NCI-H524 treated with DMSO at 0.1 percent for 48 hours (cell line): ENCODE data around the gene NRG4.
"Not testable (repeated sequence)": the region's sequence is repeated elsewhere in the genome, so short reads cannot be mapped to it uniquely, and the experiment has no call there.

Experiments used
- DNase-seq: peaks from one replicate; lab custom pipeline; 2025; lab: John Stamatoyannopoulos, UW

Gene NRG4

DNA sequence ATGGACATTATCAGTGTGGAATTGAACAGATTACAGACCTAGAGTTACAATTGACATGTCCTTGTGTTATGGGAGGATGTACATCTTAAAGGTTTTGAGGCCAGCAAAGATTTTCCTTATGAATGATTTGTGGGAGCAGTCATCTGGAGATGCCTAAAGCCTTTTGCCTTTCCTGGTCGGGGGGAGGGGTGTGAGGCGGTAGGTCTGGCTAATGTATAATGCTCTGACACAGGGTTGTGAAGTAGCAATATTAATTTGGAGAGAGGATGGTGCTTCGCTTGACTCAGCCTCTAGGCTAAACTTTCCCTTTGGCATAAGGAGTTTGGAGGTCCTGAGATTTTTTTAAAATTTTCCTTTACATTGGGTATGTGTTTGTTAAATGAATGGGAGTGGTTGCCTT lies 85.3 kb downstream of the NRG4 start:
- DNase-seq = no peak

- no peak for DNase-seq
Measured at GRCh38 chr15:75925440-75925839, 86.8 kb downstream of the NRG4 start.

- no peak for DNase-seq
Measured at GRCh38 chr15:75924576-75924975, 87.6 kb downstream of the NRG4 start.

- DNase-seq = no peak
Measured at GRCh38 chr15:75923756-75924155, 88.5 kb downstream of the NRG4 start.

DNA sequence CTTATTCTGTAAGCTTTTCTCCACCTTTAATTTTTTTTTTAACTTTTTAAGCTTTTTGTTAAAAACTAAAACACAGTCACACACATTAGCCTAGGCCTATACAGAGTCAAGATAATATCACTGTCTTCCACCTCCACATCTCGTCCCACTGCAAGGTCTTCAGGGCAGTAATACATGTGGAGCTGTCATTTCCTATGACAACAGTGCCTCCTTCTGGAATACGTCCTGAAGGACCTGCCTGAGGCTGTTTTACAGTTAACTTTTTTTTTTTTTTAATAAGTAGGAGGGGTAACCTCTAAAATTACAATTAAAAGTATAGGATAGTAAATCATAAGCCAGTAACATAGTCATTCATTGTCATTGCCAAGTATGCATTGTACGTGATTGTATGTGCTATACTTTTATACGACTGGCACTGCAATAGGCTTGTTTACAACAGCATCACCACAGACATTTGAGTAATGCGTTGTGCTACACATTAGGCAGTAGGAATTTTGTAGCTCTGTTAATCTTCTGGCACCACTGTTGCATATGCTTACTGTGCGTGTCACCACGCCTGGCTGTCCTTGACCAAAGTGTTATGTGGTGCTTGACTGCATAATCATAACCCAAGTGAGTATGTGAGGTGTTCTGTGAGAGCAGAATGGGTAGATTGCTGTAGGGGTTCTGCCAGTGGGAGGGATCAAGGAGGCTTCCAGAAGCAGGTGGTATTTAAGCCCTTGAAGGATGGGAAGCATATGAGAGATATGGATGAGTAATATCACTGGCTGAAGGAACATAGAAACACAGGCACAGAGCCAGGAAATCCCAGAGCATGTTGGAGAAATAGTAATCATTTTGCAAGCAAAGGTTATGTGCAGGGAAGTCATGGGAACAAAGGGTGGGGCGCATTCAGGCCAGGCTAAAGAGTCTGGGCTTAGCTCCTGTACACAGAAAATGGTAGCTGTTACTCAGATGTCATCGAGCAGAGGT lies 90.2 kb downstream of the NRG4 start:
- peak; percentile 8 for DNase-seq

- no peak for DNase-seq
Measured at GRCh38 chr15:75920079-75920478, 92.1 kb downstream of the NRG4 start.

DNA sequence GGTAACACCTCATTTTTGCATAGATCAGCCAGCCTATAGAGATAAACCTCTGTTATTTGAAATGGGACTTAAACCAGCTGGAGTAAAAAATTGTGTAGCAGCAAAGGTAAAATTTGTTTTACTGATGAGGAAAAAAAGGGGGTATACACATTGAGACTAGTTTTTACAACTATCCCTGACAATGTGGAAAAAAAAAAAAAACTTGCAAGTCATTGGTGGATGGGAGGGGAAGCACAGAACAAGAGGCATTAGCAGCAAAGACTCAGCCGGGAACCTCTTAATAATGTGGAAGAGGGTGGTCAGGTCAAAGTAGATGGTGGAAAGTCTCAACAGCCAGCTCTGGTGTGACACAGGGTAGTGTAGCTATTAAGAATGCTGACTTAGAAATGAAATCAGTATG lies 94.1 kb downstream of the NRG4 start:
- DNase-seq = no peak

GRCh38 chr15:75916978-75917377 lies 95.2 kb downstream of the NRG4 start:
- no peak for DNase-seq

DNA sequence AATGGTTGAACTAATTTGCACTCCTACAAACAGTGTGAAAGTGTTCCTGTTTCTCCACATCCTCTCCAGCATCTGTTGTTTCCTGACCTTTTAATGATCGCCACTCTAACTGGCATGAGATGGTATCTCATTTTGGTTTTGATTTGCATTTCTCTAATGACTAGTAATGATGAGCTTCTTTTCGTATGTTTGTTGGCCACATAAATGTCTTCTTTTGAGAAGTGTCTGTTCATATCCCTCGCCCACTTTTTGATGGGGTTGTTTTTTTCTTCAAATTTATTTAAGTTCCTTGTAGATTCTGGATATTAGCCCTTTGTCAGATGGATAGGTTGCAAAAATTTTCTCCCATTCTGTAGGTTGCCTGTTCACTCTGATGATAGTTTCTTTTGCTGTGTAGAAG lies 101.9 kb downstream of the NRG4 start:
- DNase-seq = not testable (repeated sequence)

- DNase-seq = no peak
Measured at GRCh38 chr15:75905231-75905630, 107.0 kb downstream of the NRG4 start.

DNA sequence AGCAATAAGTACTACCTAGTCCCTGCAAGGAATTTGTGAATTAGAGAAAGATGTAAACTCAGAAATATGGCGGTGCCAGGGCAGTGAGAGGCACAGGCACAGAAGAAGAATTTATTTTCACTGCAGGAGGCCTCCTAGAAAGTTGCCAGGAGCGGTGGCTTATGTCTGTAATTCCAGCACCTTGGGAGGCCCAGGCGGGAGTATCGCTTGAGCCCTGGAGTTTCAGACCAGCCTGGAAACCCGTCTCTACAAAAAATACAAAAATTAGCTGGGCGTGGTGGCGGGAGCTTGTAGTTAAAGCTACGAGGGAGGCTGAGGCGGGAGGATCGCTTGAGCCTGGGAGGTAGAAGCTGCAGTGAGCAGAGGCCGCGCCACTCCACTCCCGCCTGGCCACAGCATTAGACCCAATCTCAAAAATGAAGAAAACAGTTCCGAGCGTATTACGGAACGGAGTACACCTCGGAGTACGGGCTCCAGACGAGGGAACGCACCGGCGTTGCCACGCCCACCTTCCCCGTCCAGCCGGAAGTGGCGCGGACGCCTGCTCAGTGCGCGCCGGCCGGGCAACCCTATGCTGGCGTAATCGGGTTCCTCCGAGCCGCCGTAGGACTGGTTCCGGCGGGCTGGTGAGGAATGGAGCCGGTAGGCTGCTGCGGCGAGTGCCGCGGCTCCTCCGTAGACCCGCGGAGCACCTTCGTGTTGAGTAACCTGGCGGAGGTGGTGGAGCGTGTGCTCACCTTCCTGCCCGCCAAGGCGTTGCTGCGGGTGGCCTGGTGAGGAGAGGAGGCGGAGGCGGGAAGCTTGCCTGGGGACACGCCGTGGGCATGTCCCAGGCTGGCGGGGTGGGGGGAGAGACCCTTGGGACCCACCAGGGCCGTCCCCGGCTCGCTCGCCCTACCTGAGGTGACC lies 108.6 kb downstream of the NRG4 start, which contains the start of gene FBXO22:
Gene FBXO22 (plus strand): TSS at position 548 of the 909 bp plus-strand sequence. CDS start 86 bp downstream, at position 634.
- peak; percentile 39 for DNase-seq

GRCh38 chr15:75902129-75902557 lies 110.1 kb downstream of the NRG4 start:
- peak; percentile 96 for DNase-seq

DNA sequence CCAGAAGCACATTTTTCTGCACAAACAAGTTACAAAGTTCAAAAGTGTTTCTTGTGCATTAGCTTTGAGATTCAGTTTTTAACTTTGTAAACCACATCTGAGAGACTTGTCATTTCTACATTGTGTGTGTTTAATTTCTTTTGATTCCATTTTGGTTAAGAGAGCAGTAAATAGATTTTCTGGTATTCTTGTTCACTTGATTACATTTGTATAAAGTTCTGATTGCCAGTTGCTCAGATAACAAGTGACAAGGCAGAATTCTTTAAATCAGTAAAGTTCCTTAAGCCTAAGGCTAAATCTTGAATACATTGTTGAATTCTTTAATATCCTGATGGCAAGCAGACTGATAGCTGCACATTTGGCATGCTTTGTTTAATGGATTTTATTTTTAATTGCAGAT lies 111.6 kb downstream of the NRG4 start:
- DNase-seq = no peak

DNA sequence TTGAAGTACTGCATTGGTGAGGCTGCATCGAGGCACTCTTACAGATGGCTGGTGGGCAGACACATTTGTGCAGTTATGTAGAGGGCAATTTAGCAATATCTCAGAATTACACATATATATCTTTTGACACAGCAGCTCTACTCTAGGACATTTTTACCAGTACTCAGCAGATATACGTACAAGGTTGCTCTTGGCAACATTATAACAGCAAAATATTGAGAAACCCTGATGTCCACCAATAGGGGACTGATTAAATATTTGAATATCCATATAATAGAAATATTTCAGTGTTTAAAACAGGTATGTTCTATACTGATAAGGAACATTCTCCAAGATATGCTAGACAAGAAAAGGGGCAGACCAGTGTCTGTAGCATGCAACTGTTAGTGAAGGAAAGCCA lies 116.5 kb downstream of the NRG4 start:
- DNase-seq = no peak

DNA sequence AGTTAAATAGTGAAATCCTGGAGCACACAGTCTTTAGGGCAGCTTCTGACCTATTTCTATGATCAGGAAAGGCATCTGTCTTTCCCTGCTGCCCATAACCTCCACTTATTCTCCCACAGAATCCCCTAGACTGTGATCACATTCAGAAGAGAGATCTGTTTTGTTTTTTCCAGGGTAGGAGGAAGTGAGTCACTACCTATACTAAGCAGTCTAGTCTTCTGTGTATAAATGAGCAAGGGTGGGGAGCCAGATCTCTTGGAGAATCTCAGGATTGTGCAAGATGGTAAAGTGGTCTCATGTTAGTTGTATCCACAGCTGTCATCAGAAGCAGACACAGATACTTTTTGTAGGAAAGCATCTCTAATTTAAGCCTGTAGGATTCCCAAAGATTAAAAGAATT lies 120.3 kb downstream of the NRG4 start:
- DNase-seq = no peak
